Measurements from ENCODE around the gene CYP4X1. TPM values are rescaled to one million over a fixed set of nuclear protein-coding genes. Genes with fewer than 3 reads are reported as not detected.
"Not testable (repeated sequence)": the region's sequence is repeated elsewhere in the genome, so short reads cannot be mapped to it uniquely, and the experiment has no call there.

The CYP4X1 gene
- total RNA-seq, 3 donors from 2014 or later: 32.6 to 307 (median 46.8) TPM

DNA sequence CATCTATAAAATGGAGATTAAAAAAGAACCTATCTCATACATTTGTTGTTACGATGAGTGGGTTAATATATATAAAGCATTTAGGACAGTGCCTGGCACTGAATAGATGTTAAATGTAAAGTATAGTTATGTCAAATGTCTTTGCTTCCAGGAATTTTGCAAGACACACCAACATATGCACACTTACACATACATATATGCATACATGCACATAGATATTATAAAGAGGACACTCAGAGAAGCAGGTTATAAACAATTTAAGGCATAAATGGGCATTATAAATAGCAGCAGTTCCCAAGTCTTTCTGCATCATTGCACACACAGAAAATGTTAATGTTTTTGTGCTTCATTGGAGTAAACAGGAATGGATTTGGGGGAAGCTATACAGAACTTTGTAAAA is 13.3 kb downstream of the CYP4X1 start:
- H3K4me1 ChIP-seq: peaks cover 0 to 4% of the 10 kb centered on the region in 2 donors
- TF ChIP-seq, protein P1, sequence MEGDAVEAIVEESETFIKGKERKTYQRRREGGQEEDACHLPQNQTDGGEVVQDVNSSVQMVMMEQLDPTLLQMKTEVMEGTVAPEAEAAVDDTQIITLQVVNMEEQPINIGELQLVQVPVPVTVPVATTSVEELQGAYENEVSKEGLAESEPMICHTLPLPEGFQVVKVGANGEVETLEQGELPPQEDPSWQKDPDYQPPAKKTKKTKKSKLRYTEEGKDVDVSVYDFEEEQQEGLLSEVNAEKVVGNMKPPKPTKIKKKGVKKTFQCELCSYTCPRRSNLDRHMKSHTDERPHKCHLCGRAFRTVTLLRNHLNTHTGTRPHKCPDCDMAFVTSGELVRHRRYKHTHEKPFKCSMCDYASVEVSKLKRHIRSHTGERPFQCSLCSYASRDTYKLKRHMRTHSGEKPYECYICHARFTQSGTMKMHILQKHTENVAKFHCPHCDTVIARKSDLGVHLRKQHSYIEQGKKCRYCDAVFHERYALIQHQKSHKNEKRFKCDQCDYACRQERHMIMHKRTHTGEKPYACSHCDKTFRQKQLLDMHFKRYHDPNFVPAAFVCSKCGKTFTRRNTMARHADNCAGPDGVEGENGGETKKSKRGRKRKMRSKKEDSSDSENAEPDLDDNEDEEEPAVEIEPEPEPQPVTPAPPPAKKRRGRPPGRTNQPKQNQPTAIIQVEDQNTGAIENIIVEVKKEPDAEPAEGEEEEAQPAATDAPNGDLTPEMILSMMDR (IDR thresholded peaks at IDR 0.05): no peak
- TF ChIP-seq POLR2AphosphoS5 (IDR thresholded peaks at IDR 0.05) (no peak), POLR2A (IDR thresholded peaks at IDR 0.05) (no peak)
- H3K4me3 ChIP-seq: no peak overlapping the region
- H3K36me3 ChIP-seq: no peaks in the 10 kb centered on the region
- no peak for DNase-seq (ENCODE audit: low spot score in 2 of 2)
- H3K27ac ChIP-seq: no peak overlapping the region
- H3K9me3 ChIP-seq: no peaks in the 10 kb centered on the region
- no peaks in the 10 kb centered on the region for H3K27me3 ChIP-seq
- intact Hi-C loops (cut with DNase I; ENCODE audit: low total_unique reads): no loop called here

DNA sequence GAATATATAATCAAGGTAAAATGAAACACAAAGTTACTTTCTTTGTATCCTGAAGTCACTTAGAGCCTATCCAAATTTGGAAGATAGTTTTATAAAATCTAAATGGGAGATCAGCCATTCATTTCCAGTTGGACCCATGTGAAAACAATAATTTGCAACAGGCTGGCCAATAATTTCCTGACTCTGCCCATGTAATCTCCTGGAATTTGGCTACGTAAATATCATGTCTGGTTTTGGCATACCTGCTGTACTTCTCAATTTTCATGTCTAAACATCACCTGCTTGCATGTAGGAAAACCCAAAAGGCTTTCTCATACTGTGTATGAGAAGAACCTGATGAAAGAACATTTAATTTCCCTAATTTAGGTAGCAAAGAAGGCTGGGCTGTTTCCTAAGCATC is 35.9 kb downstream of the CYP4X1 start:
- DNase-seq (ENCODE audit: low spot score in 2 of 2): no peak
- H3K9me3 ChIP-seq: peaks cover 0 to 5% of the 10 kb centered on the region in 2 donors
- H3K27me3 ChIP-seq: no peaks in the 10 kb centered on the region
- no peak overlapping the region for H3K4me3 ChIP-seq
- no peaks in the 10 kb centered on the region for H3K36me3 ChIP-seq
- intact Hi-C loops (cut with DNase I; ENCODE audit: low total_unique reads): no loop called here
- TF ChIP-seq, protein P1 (IDR thresholded peaks at IDR 0.05): no peak
- TF ChIP-seq POLR2AphosphoS5 (IDR thresholded peaks at IDR 0.05): no peak
- no peak for TF ChIP-seq POLR2A (IDR thresholded peaks at IDR 0.05)
- H3K4me1 ChIP-seq: no peaks in the 10 kb centered on the region
- no peak overlapping the region for H3K27ac ChIP-seq

DNA sequence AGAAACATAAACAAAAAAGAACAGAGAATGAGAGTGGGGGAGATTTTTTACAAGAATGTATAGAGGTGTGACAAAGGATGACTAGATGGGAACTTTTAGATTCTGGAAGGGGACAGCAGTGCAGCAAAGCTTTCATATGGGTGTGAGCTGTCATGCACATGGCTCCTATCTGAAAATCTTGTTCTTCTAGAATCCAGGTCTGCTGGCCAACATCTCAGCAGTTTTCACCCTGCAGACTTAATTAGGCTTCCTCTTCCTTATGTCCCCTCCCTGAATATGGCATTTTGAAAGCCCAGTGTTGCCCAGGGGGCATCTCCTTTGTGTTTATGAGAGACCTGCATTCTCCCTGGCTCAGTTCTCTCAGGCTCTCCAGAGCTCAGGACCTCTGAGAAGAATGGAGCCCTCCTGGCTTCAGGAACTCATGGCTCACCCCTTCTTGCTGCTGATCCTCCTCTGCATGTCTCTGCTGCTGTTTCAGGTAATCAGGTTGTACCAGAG is 43.7 kb downstream of the CYP4X1 start, which contains the start of gene CYP4Z1:
Gene CYP4Z1 (plus strand): TSS at position 135 of the 498 bp plus-strand sequence. CDS start 260 bp downstream, at position 395.
- intact Hi-C loops (cut with DNase I; ENCODE audit: low total_unique reads): no loop called here
- no peak for DNase-seq (ENCODE audit: low spot score in 2 of 2)
- TF ChIP-seq, protein P1 (IDR thresholded peaks at IDR 0.05): no peak
- TF ChIP-seq POLR2AphosphoS5 (IDR thresholded peaks at IDR 0.05) (no peak), POLR2A (IDR thresholded peaks at IDR 0.05) (no peak)

DNA sequence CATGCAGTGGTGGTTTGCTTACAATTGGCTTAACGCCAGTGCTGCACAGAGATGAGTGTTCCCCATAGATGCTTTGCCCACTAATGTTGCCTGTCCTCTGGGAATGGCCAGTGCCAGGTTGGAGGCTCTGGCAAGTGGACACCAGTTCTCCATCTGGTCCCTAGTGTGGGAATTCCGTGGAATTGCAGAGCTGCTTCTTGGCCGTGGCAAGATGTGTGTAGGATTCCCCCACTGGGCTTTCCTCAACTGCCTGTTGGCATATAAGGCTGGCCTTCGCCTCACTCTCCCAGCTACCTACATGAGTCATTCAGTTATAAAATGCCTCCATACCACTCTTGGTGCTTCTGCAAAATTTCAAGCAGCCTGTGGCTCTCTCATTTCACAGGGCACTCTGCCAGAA is 45.6 kb downstream of the CYP4X1 start:
- H3K36me3 ChIP-seq; H3K4me1 ChIP-seq; H3K27ac ChIP-seq; H3K4me3 ChIP-seq; H3K9me3 ChIP-seq; intact Hi-C loops (cut with DNase I; ENCODE audit: low total_unique reads); DNase-seq (ENCODE audit: low spot score in 2 of 2); H3K27me3 ChIP-seq: not testable (repeated sequence)

More for the DNA sequence above, 43.7 kb downstream of the CYP4X1 start, which contains the start of gene CYP4Z1:
- H3K36me3 ChIP-seq: no peaks in the 10 kb centered on the region
- H3K27me3 ChIP-seq: no peaks in the 10 kb centered on the region
- H3K4me3 ChIP-seq: no peak within 1 kb of the TSS
- H3K4me1 ChIP-seq: no peaks in the 10 kb centered on the region
- no peak within 1 kb of the TSS for H3K27ac ChIP-seq
- no peaks in the 10 kb centered on the region for H3K9me3 ChIP-seq

DNA sequence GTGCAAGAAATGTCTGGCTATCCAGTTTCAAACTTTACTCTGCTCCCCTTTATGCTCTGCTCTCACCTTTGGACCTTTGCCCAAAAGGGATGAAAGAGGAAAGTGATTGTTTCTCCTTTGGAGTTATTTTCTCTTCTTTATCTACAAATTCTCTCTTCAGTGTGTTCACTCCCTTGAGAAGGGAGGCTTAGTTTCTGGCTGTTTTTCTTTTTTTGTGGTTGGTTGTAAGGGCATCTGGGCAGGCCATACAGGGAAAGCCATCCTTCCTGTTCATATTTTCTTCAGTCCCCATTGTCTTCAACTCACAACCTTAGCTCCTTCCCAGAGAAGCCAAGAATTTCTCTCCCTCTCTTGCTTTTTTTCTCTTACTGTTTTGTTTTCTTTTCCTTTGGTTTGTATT is 46.0 kb downstream of the CYP4X1 start:
- H3K4me3 ChIP-seq; H3K9me3 ChIP-seq; H3K4me1 ChIP-seq; intact Hi-C loops (cut with DNase I; ENCODE audit: low total_unique reads); DNase-seq (ENCODE audit: low spot score in 2 of 2); H3K36me3 ChIP-seq; H3K27ac ChIP-seq; H3K27me3 ChIP-seq: not testable (repeated sequence)

DNA sequence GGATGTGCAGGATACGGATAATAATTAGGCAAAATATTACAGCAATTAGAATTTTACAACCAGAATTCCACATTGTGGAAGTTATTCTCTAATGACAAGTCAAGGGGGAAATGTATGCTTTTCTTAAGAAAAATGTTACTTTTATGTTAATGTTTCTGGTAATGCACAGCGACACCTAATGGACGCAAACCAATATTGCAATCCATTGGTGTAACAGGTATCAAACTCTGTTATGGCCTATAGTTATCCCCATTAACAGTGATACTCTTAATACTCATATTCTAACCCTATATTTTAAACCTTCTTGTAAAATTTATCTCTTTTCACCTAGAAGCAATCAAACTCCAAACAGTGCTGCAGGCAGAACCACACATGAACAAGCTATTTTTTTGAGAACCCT is 65.9 kb downstream of the CYP4X1 start:
- TF ChIP-seq, protein P1 (IDR thresholded peaks at IDR 0.05): peak in 2 of 3 donors; percentile 28 to 34
- H3K27me3 ChIP-seq: not testable (repeated sequence)

DNA sequence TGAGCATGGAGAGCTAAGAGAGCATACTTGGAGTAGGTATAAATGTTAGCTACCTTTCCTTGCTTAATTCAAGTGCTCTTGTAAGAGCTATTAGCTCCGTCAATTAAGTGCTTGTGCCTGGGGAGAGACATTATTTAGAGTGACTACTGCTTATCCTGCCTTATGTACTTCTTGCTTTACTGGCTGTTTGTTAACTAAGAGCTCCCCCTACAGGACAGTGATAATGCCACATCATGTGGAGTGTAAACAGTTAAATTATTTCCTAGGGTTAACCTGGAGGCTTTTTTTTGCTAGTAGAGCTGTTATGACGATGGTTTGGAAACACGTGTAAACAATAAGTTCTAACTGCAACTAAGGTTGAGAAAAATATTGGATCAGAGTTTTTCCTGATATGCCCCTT is 68.0 kb downstream of the CYP4X1 start:
- intact Hi-C loops (cut with DNase I; ENCODE audit: low total_unique reads): not testable (repeated sequence)

More for the DNA sequence above, 65.9 kb downstream of the CYP4X1 start:
- DNase-seq (ENCODE audit: low spot score in 2 of 2); intact Hi-C loops (cut with DNase I; ENCODE audit: low total_unique reads); H3K4me3 ChIP-seq; H3K27ac ChIP-seq; H3K4me1 ChIP-seq; H3K9me3 ChIP-seq; H3K36me3 ChIP-seq: not testable (repeated sequence)

More for the DNA sequence above, 68.0 kb downstream of the CYP4X1 start:
- H3K9me3 ChIP-seq; H3K4me1 ChIP-seq; H3K27ac ChIP-seq; DNase-seq (ENCODE audit: low spot score in 2 of 2); H3K36me3 ChIP-seq; H3K27me3 ChIP-seq; H3K4me3 ChIP-seq: not testable (repeated sequence)
